CMK (cell line): ENCODE results near the gene SOX18.

Source experiments
- DNase-seq: peaks from one replicate; pipeline ENCODE4 v3.0.0-alpha.2; 2010; ENCODE audit warnings: low read depth

Gene SOX18

DNA sequence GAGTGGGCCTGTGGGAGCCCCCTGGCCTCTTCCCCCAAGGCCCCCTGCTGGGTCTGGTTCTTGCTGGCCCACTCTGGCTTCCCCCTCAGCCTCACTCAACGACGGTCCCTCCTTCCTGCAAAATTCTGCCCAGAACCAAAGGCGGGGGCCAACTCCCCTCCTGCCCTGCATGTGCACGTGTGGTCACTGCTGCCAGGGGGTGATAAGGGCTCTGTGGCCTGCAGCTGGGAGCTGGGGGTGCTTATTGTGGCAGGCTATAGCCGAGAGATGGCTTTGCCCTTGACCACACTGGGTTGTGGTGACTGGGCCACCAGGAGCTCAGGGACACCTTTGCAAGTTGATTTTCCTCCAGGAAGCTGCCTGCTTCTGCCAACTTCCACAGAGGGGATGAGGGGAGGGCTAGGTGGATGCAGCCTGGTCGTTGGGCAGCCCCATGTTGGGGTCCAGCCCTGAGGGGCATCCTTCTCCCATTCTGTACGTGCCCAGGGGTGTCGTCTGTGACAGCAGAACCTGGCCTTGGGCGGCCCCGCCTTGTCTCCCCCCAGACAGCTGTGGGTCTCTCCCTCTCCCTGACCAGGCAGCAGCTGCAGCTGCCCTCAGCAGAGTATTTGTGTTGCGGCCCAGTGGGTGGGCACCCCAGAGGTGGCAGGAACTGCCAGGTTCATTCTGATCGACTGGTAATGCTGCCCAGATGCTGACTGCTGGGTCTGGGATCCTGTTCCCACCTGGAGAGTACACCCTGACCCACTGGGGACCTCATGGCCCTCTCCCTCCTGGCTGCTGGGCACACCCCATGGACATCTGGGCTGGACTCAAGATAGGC is 19.2 kb upstream of the SOX18 start:
- DNase-seq, result peak; percentile 98

DNA sequence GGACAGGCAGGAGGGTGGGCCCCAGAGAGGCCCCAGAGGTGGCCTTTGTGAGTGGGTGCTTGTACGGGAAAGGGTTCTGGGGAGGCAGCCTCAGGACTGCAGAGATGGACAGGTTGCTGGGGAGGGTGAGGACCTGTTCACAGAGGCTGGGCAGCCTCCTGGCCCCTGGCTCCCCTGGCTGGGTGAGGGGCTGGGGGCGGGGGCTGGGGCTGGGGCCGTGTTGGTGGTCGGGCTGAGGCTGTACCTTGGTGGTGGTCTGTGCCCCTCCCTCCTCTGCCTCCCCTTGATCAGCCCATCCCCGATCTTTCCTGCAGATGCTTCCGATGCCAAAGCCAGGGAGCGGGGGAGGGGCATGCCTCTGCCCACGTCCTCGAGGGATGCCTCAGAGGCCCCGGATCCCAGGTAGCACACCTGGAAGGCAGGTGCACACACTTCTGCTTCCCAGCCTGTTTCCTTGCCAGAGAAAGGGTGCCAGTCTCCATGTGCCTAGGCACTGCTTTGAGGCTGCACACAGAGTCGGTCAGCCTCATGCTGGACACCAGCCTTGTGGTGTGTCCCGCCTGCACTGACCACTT is 18.4 kb upstream of the SOX18 start:
- DNase-seq, result no peak

DNA sequence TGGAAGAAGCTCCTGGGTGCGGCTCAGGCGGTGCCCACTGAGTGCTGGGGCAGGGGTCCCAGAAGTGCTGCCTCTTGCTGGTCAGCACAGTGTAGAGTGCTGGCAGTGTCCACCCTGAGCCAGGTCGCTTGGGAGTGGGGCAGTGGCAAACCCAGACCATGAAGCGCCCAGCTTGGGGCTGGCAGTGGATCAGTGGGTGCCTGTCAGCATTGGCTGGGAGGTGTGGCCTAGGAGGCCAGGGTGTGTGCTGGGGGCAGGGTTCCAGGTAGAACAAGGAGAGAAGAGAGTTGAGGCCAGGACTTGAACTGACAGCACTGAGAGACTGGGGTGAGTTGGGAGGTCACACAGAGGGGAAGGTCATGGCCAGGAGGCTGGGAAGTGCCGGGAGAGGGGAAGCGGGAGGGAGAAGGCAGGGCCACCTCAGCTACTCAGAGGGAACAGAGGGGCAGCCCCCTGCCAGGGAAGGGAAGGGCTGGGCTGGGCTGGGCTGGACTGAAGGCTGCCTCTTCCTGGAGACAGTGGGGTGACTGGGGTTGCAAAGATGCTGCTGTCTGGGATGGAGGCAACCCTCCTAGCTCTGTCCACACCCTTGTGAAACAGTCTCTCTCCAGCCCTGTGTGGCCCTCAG is 17.7 kb upstream of the SOX18 start:
- no peak for DNase-seq

DNA sequence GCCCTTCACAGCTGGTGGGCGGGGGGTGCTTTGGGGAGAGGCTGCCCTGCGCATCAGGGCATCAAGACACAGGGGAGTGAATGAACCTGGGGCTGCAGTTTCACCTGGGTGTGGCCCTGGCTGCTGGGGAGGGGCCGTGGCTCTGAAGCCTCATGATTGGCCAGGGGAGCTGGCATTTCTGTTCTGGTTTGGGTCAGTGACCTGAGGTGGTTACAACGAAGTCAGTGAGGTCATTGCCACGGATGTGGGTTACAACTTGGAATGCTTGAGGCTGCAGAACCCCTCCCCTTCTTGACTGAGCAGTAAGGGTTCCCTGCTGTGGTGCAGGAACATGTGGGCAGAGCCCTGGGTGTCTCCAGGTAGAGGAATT is 16.5 kb upstream of the SOX18 start:
- DNase-seq, result no peak

DNA sequence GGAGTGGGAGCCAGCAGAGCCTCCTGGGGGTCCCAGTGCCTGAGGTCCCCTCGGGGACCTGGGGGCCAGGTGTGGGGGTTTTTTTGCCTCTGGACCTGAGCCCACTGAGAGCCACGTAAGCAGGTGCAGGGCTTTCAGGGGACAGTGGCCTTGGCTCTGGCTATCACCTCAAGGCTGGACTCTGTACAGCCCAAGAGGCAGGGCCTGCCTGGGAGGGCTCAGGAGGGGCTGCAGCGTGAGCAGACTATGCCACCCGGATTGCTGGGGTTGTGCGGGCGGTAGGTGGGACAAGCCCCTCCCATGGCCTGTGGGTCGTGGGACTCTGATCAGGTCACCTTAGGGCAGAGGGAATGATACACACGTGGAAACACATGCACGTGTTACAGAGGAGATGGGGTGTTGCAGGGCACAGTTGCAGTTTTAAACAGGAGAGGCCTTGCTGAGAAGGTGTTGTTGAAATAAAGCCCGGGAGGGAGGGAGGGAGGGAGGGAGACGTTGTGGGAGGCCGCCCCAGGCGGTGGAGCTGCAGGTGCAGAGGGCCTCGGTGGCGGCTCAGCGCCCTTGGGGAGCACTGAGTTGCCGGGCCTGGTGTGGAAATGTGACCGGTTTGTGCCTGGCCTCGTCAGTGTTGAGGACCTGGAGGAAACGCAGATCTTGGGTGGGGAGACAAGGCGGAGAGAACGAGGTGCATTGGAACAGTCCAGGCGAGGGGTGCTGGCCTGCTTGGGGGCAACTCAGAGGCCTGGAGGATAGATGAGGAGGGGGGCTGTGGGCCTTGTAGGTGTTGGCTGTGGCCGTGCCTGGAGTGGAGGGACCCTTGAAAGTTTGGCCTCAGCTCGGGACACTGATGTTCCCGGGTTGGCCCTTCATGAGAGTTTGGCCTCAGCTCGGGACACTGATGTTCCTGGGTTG is 15.9 kb upstream of the SOX18 start:
- DNase-seq, result no peak

DNA sequence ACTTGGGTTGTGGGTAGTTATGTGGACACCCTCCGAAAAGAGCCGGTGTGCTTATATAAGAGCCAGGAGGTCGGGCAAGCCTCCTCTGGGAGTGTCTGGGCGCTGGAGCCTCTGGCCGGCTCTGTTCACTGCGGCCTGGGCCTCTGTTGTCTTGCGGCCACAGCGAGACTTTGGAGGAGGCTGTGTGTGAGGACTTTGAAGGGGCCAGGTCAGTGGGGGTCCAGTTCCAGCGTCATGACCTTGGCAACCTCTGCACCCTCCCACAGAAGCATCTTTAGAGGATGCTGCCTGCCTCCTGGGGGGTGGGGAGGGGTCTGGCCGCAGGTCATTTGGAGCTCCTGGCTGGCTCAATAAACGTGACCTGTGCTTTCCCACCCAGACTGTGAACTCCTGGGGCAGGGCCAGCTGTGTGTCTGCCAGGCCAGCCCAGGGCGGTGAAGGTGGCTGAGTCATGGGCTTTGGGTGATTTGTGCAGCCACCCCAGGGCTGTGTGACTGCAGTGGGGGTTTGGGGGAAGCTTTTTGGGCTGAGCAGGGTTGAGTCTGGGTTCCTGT is 14.8 kb upstream of the SOX18 start:
- no peak for DNase-seq

DNA sequence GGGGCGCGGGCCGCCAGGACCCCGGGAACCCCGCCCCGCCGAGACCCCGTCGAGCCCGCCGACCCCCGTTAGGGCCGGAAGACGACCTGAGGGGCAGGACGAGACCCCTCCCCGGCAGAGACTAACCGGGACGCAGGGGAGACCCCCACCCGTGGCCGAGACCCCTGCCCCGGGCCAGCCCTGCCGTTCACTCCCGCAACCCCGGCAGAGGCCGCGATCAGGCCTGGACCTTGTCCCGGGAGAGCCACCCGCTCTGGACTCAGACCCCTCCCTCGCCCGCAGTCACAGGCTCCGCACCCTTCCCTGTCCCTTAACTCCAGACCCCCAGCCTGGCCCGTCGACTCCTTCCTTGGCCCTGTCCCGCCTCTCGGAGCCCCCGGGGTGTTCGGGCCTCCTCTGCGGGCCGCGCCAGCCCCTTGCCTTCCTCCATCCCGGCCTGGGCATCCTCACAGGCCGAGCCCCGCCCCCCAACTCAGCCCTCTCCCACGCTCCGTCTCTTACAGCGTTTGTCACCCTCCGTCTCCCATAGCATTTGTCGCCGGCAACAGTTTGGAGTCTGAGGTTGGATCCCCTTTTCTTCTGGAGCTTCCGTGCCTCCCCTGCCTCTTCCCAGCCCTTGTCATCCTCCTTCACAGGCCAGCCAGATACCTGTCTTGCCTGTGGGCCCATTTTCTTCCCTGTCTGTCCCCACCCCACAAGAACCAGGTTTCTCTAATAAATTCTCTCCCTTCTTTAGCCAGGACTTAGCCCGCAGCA is 14.1 kb upstream of the SOX18 start:
- DNase-seq, result no peak

DNA sequence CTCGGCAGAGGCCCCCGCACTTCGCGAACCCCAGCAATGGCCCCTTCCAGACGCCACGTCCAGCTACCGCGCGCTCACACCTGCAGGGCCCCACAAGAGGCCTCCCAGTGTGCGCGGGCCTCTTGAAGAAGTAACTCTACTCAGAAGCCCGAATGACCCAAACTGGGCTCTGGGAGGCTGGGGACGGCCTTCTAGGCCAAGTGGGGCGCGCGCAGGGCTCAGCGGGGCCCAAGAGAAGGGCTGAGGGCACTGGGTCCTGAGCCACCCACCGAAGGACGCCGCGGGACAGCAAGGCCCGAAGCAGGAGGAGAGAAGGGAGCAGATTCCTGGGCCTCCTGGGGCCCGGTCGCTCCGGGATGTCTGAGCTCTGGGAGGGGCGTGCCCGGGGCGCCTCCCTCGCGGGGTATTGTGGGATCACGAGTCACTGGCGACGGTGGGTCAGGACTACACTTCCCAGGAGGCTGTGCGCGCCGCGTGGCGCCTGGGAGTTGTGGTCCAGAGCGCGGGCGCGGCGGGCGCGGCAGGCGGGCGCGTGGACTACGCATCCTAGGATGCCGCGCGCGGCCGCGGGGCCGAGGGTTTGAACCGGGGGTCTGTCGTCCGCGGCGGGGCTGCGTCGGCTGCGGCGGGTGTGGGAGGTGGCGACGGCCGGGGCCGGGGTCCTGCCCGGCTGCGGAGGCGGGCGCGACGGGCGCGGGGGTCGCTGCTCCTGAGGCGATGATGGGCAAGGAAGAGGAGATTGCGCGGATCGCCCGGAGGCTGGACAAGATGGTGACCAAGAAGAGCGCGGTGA is 13.4 kb upstream of the SOX18 start, which contains the start of gene TCEA2:
TCEA2 (plus strand) TSS at position 603 of the 793 bp plus-strand sequence; CDS start at position 718, 115 bp downstream.
- peak; percentile 84 for DNase-seq

DNA sequence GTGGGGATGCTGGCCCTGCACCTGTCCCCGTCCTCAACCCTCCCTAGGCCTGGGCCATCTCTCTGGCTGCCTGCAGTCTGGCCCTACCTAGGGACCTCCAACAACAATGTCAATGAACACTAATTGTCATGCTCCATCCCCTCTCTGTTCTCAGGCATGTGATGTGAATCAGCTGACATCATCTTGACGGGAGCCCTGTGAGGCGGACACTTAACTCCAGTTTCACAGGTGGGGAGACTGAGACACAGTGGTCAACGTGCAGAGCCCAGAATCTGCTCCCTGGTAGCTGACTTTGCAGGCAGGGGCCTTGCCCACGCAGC is 12.8 kb upstream of the SOX18 start:
- no peak for DNase-seq

DNA sequence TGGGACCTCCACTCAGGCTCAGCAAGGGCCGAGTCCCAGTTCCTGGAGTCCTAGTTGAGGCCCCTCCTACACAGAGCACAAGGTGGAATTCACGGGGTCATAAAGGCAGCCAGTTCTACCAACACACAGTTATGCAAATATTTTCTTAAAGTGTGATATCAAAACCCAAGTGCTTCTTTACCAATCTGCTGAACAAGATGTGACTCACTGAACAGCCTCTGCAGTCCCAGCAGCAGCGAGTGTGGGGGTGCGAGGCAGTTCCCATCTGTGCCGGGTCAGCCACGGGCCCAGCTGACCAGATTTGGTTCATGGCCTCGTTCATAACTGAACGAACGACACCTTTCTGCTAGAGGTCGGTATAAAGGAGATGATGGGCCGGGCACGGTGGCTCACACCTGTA is 9.1 kb upstream of the SOX18 start:
- no peak for DNase-seq

DNA sequence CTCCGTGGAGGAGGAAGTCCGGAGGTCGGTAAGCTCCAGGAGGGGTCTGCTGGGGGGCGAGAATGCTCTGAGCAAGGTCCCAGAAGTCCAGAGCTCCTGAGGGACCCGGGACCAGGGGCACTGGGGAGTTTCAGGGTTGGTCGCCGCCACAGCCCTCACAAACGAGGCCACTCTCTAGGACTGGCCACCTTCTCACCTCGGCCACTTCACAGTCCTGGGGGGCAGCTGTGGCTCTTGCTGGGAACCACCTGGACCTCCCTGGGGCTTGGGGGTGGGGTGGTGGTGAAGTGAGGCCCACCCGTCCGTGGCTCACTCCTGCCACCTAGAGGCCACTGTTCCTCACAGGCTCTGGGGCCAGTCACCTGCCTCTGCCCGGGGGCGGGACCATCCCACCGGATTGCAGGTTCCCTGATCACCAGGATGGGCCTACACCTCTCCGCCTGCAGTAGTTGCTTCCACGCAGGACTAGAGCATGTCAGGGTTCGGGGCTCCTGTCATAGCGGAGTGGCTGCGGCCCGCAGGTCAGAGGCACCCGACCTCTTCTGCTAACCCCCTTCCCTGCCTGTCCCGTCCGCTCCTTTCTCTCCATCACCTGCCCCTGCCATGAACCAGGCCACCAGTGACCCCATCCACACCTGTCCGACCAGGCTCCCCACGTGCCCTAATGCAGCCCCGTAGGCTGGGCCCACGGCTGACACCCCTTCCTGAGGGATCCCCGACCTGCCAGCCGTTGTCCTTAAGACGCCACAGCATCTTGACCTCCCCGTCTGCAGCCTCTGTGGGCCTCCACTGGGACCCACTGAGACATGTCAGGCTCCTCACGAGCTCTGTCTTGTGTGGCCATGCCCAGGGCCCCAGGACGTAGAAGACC is 8.4 kb upstream of the SOX18 start:
- DNase-seq, result no peak

DNA sequence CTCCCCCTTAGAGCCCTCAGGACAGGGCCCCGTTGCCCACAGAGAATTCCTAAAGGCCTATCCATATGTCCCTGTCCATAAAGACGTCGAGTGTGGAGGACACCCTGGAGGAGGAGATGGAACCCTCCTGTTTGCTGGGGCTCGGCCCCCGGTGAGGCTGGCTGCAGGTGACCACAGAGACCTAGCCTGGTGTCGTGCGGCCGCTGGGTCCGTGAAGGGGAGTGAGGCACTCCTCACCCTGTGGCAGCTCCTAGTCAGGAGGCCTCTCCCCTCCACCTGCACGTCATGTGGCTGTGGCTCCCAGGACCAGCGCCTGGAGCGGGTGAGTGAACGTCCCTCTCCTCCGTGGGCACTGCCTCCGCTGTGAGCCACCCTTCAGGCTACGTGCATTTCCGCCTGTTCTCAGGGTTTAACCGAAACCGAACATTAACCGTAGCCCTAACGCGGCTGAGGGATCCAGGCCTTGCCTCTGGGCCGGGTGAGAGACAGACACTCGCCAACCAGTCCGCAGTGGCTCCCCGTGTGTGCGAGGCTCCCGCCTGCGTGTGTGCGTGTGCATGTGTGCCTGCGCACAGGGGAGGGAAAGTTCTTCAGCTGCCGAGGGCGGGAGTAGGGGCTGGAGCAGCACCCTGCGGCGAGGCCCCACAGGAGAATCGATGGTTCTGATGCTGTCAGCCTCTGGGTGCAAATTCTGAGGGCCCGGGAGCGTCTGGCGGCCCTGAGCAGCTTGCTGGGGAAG is 7.6 kb upstream of the SOX18 start:
- DNase-seq, result no peak

DNA sequence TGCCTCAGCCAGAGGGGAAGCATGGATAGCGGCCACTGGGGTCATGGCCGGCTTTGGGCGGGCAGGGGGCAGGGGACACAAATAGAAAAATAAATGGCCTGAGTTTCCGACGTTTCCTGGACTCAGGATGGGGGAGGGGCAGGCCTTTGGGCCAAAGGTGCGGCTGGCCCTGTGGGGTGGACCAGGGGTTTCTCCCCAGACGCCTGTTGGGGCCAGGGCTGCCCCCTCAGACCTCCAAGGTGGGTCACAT is 7.1 kb upstream of the SOX18 start:
- DNase-seq, result no peak

DNA sequence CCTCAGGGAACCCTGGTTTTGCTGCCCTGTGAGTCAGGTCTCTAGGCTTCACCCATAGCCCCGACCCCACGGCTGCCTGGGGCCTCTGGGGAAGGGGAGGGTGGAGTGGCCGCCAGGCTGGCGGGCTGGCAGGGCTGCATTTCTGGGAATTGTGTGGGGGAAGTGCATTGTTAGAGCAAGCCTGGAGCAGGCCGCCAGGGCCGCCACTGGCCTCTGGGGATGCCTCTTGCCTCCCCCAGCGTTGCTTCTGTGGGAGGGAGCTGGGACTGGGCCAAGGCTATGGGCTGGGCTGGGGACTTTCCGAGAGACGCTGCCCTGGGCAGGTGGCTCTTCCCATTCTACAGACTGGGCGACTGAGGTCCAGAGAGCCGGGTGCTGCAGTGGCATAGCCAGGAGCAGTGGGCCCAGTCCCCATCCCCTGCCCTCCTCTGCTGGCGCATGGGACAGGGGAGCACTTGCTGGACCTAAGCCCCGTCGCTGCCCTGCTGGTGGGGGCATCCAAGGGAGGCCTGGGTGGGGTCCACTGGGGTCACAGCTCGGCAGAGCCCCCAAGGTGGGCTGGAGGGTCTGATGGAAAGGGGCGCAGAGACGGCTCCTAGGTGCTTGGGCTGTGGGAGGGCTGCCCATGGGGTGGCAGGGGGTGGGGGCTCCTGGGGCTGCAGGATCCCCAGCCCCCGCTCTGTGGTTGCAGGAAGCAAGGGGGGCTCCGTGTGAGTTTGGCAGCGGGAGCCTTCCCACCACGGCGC is 6.6 kb upstream of the SOX18 start:
- no peak for DNase-seq

DNA sequence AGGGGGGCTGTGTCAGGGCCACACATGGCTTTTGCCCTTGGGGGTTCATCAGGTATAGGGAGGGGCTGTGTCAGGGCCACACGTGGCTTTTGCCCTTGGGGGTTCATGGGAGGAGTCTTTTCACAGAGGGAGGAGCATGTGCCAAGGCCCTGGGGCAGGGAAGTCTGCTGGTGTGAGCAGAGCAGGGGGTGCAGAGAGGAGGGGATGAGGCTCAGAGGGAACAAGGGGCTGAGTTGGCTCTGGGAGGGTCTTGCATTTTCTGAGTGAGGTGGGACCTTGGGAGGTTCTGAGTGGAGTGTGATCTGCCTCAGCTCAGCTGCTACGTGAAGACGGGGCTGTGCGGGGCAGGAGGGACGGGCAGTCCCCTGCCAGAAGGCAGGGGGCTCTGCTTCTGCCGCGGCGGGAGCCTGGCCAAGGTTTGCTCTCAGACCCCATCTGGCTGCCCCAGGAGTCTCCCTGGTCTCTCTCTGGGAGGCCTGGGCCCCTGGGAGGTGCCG is 6.0 kb upstream of the SOX18 start:
- DNase-seq, result no peak

DNA sequence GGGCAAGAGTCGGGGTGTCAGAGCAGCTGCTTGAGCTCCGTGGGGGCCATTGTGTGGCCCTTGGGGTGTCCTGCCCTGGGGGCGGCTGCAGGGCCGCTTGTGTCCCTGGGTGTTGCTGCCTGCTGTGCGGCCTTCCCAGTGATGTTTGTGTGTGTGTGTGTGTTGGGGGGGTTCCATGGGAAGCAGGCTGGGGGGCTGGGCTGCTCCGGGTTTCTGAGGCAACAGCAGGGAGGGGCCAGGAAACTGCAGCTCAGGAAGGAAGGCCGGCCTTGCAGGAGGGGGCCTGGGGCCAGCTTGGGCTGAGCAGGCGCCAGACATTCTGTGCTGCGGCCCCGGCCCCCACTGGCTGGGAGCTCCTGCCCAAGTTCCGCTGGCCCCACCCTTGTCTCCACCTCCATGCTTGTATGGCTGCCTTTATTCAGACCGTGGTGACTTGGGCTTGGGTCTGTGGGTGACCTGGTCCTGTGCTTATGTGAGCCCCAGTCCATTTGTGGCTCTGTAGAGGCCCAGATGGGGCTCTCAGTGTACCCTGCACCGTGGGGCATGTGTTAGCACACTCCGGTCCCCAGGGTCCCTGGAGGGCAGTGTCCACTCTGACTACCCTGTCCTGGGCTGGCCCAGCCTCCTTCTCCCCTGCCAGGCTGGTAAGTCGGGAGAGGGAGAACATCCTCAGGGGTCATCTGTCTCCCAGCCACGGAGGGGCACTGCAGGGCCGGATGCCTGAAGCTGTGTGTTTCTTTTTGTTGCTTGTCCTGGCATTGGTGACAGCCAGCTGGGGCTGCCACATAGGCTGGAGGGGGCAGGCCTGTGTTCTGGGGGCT is 4.6 kb upstream of the SOX18 start:
- DNase-seq, result peak; percentile 84
